ENCODE data around the gene SIL1. TPM values are rescaled to one million over a fixed set of nuclear protein-coding genes. Genes with fewer than 3 reads are reported as not detected.
"Not testable (repeated sequence)": the region's sequence is repeated elsewhere in the genome, so short reads cannot be mapped to it uniquely, and the experiment has no call there.

SIL1 gene
- total RNA-seq, 2 experiments from 2014 or later = 26.3 to 27.2 TPM

GRCh38 chr5:139179778-139180513, 18.2 kb downstream of the SIL1 start:
- ChIA-PET CTCF (interaction anchor here (0.6 kb wide), 1 partner anchor 862 kb away, joined by 3 read pairs; no protein-coding TSS in a partner anchor), POLR2A (interaction anchor here (0.7 kb wide), 1 partner anchor 26 kb away, joined by 3 read pairs; no protein-coding TSS in a partner anchor)

GRCh38 chr5:139178935-139179334, 19.2 kb downstream of the SIL1 start:
- CTCF ChIA-PET = interaction anchor here (0.6 kb wide), 1 partner anchor 9 kb away, joined by 3 read pairs; no protein-coding TSS in a partner anchor
- POLR2A ChIA-PET = no interaction called here

GRCh38 chr5:139178589-139178917, 19.6 kb downstream of the SIL1 start:
- CTCF ChIA-PET = no interaction called here
- POLR2A ChIA-PET = no interaction called here

- POLR2A ChIA-PET = no interaction called here
- CTCF ChIA-PET = no interaction called here
Observed at GRCh38 chr5:139177809-139178588, 20.2 kb downstream of the SIL1 start.

- CTCF ChIA-PET, POLR2A ChIA-PET: not testable (repeated sequence)
Observed at GRCh38 chr5:139177281-139177680, 20.9 kb downstream of the SIL1 start.

- POLR2A ChIA-PET = not testable (repeated sequence)
- CTCF ChIA-PET = interaction anchor here (0.7 kb wide), 1 partner anchor 47 kb away, joined by 3 read pairs; no protein-coding TSS in a partner anchor
Observed at GRCh38 chr5:139174382-139174781, 23.8 kb downstream of the SIL1 start.

- ChIA-PET POLR2A (no interaction called here), CTCF (interaction anchor here (0.7 kb wide), 1 partner anchor 1773 kb away, joined by 3 read pairs; no protein-coding TSS in a partner anchor)
Observed at GRCh38 chr5:139171779-139172404, 26.3 kb downstream of the SIL1 start.

GRCh38 chr5:139167952-139168720, 30.0 kb downstream of the SIL1 start:
- POLR2A ChIA-PET = no interaction called here
- CTCF ChIA-PET = no interaction called here

GRCh38 chr5:139167533-139167932, 30.6 kb downstream of the SIL1 start:
- POLR2A ChIA-PET = no interaction called here
- CTCF ChIA-PET = no interaction called here

GRCh38 chr5:139167063-139167462, 31.1 kb downstream of the SIL1 start:
- CTCF ChIA-PET = no interaction called here
- POLR2A ChIA-PET = no interaction called here

GRCh38 chr5:139164897-139165296, 33.3 kb downstream of the SIL1 start:
- POLR2A ChIA-PET, CTCF ChIA-PET: not testable (repeated sequence)

- ChIA-PET CTCF (no interaction called here), POLR2A (no interaction called here)
Observed at GRCh38 chr5:139164020-139164419, 34.1 kb downstream of the SIL1 start.

- ChIA-PET POLR2A (no interaction called here), CTCF (interaction anchor here (0.6 to 0.7 kb wide), 2 partner anchors 16 to 24 kb away, joined by 3 read pairs; no protein-coding TSS in a partner anchor)
Observed at GRCh38 chr5:139162448-139162847, 35.7 kb downstream of the SIL1 start.

GRCh38 chr5:139158791-139159190, 39.4 kb downstream of the SIL1 start:
- CTCF ChIA-PET = no interaction called here

GRCh38 chr5:139157556-139157955, 40.6 kb downstream of the SIL1 start:
- CTCF ChIA-PET = no interaction called here
- POLR2A ChIA-PET = no interaction called here

More at GRCh38 chr5:139158791-139159190, 39.4 kb downstream of the SIL1 start:
- POLR2A ChIA-PET = no interaction called here

GRCh38 chr5:139156814-139157213, 41.4 kb downstream of the SIL1 start:
- CTCF ChIA-PET = no interaction called here
- POLR2A ChIA-PET = no interaction called here

- ChIA-PET CTCF (no interaction called here), POLR2A (no interaction called here)
Observed at GRCh38 chr5:139155333-139155732, 42.8 kb downstream of the SIL1 start.

- ChIA-PET POLR2A (no interaction called here), CTCF (no interaction called here)
Observed at GRCh38 chr5:139151902-139152301, 46.3 kb downstream of the SIL1 start.

- CTCF ChIA-PET = no interaction called here
Observed at GRCh38 chr5:139150367-139150999, 47.7 kb downstream of the SIL1 start.

More at GRCh38 chr5:139150367-139150999, 47.7 kb downstream of the SIL1 start:
- POLR2A ChIA-PET = interaction anchor here (0.5 kb wide), 1 partner anchor 121 kb away, joined by 3 read pairs; no protein-coding TSS in a partner anchor

Data from activated CD8-positive, alpha-beta memory T cell treated with anti-CD3 and anti-CD28 coated beads for 36 hours (primary cell).